22Rv1 (cell line): ENCODE data around the gene NPEPL1.

Experiments used
- H3K27ac ChIP-seq: fragments of 450-650 bp; 2 replicates; pipeline ENCODE4 v1.5.1; 2017
- ZFX ChIP-seq: fragments of 450-650 bp; IDR thresholded peaks from 2 replicates; pipeline ENCODE4 v1.6.1; 2017; ENCODE audit warnings: antibody characterized with exemption, borderline replicate concordance
- TF ChIP-seq, protein P1 (sequence below): fragments of 450-650 bp; IDR thresholded peaks from 2 replicates; pipeline ENCODE4 v1.5.1; 2017; ENCODE audit warnings: mild to moderate bottlenecking

NPEPL1 gene

DNA sequence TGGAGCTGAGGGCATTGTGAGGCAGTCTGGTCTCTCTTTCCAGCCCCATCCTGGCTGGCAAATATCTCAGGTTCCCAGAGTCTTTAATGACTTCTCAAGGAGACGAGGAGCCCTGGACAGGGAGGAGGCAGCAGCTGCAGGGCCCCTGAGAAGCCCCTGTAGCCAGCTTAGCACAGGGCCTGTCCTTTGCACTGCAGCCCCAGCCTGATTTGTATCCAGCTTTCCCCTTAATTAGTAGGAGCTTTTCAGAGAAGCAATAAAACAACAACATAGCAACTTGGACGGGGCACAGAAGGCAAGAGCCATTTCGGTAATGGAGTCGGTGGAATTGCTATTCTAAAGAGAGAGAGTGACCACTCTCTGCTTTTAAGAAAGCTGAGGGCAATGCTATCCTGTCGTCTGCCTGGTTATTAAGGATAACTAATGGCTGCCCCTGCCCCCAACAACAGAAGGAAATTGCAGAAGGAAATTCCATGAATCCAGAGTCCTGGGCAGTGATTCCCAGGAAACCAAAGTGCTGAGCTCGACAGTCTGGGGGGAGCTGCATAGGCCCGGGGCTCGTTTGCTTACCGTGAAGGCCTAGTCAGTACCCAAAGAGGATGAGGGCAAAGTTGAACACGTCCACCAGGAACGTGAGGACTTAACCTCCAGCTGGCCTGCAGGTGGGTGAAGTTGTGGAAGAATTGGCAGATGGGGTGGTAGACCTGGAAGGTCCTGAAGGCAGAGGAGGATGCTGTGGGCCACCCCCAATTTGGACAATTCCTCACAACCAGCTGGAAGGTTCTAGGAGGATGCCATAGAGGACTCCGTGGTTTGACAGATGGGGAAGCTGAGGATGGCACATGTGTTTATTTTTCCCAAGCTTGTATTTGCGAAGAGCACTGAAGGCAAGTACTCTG is 50.3 kb downstream of the NPEPL1 start:
- H3K27ac ChIP-seq: no peak overlapping the region
- no peak for TF ChIP-seq ZFX
- TF ChIP-seq, protein P1, sequence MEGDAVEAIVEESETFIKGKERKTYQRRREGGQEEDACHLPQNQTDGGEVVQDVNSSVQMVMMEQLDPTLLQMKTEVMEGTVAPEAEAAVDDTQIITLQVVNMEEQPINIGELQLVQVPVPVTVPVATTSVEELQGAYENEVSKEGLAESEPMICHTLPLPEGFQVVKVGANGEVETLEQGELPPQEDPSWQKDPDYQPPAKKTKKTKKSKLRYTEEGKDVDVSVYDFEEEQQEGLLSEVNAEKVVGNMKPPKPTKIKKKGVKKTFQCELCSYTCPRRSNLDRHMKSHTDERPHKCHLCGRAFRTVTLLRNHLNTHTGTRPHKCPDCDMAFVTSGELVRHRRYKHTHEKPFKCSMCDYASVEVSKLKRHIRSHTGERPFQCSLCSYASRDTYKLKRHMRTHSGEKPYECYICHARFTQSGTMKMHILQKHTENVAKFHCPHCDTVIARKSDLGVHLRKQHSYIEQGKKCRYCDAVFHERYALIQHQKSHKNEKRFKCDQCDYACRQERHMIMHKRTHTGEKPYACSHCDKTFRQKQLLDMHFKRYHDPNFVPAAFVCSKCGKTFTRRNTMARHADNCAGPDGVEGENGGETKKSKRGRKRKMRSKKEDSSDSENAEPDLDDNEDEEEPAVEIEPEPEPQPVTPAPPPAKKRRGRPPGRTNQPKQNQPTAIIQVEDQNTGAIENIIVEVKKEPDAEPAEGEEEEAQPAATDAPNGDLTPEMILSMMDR: no peak

DNA sequence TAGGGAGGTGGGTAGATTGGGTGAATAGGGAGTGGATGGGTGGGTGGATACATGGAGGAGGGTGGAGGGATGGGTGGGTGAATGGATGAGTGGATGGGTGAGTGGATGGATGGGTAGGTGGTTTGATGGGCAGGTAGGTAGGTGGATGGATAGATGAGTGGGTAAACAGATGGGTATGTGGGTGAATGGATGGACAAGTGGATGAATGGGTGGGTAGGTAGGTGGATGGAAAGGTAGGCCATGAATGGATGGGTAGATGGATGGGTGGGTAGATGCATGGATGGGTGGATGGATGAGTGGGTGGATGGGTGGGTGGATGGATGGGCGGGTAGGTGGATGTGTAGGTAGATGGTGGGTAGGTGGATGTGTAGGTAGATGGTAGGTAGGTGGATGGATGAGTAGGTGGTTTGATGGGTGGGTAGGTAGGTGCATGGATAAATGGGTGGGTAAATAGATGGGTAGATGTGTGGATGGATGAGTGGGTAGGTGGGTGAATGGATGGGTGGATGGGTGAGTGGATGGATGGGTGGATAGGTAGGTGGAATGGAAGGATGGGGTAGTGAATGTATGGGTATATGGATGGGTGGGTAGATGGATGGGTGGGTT is 51.4 kb downstream of the NPEPL1 start:
- no peak overlapping the region for H3K27ac ChIP-seq
- no peak for TF ChIP-seq ZFX
- TF ChIP-seq, protein P1: no peak

DNA sequence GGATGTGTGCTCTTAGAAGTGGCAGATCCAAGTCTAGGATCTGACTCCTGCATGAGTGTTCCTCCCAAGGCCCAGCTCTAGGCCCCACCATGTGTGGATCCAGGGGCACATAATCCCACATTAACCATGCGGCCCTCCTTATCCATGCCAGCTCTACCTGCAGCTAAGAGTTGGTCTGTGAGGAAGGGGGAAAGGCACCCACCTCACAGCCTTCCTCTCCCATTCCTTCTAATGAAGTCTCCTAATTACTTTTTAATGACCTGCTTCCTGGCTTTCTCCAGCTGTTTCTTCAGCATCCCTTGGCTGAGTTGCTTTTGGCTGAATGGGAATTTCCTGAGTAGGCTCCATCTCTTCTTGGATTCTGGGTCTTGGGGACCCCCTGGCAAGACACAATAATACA is 52.2 kb downstream of the NPEPL1 start:
- H3K27ac ChIP-seq: no peak overlapping the region
- TF ChIP-seq ZFX: no peak
- TF ChIP-seq, protein P1: no peak

DNA sequence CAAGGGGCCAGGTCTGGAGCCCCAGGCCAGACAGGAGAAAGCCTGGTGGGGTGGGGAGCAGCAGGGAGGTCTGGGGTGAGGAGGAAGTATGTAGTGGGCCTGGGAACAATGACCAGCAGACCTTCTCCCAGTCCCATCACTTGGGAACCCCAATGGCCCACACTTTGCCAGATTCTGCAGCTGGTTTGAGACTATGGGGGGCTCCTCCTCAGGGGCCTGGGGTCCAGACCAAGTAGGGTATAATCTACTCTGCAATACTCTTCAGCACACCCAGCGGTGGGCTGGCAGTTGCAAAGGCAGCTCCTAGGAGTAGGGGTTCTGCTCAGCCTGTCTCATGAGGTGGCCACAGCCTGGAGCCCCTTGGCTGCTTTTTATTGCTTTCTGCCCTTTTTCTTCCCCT is 52.8 kb downstream of the NPEPL1 start:
- no peak for TF ChIP-seq ZFX
- TF ChIP-seq, protein P1: no peak
- no peak overlapping the region for H3K27ac ChIP-seq

DNA sequence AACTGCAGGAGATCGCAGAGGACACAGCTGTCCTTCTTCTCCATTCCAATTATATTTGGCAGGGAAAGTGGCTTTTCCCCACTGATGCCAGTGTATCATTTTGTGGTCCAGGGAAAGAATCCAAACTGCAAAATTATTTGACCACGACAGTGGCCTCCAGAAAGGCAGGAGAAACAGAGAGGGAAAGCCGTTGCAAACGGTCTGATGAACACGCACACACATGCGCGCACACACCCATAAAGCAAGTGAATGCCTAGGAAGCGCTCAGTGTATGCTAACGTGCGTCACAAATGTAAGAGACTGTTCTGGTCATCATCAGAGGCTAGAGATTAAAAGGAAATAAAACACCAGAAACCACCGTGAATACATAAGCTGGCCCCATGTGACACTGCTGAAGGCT is 54.0 kb downstream of the NPEPL1 start:
- TF ChIP-seq, protein P1: no peak
- TF ChIP-seq ZFX: no peak
- H3K27ac ChIP-seq: no peak overlapping the region

DNA sequence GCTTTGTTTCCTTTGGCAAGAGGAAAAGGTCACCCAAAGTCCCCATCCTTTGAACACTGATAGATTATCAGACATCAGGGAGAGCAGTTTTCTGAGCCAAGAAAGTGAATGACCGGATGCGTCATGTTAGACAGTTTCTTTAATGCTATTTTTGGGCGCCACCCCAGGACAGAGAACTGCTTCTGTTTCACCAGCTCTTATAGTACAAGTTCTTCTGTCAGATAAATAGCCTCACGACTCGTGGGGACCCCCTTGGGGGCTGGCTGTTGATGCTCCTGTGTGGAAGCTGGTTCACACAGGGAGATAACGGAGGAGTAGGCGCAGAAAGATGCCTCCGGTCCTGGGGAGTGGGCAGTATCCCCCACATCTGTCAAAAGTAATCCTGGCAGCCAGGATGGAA is 54.6 kb downstream of the NPEPL1 start:
- TF ChIP-seq, protein P1: no peak
- TF ChIP-seq ZFX: no peak
- H3K27ac ChIP-seq: no peak overlapping the region

DNA sequence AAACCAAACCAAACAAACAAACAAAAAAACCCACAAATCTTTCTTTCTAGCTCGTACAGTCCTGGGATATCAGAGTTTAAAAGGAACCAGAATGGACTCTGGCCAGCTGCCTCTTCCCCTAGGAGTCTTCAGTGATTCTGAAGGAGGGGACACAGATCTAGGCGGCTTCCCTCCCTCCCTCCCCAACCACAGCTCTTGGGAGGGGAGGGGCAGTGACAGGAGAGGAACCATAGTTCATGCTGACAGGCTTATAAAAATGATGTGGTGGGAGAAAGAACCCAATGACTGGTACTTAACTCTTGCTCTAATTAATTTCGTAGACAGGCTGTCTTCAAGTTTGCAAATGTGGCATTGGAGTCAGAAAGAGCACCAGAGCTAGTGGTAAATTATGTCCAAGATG is 56.0 kb downstream of the NPEPL1 start:
- TF ChIP-seq, protein P1: no peak
- no peak for TF ChIP-seq ZFX
- no peak overlapping the region for H3K27ac ChIP-seq
